HG02588 (cell line): ENCODE data around the gene DNAJC16.
"Not testable (repeated sequence)": the region's sequence is repeated elsewhere in the genome, so short reads cannot be mapped to it uniquely, and the experiment has no call there.

Source experiments
- ATAC-seq: cut with Tn5 transposase; IDR thresholded peaks from one replicate; pipeline ENCODE4 v1.9.1; 2021; ENCODE audit warnings: mild to moderate bottlenecking, moderate library complexity; ENCODE audit not compliant: unreplicated experiment

The DNAJC16 gene

GRCh38 chr1:15506831-15507230 lies 19.8 kb upstream of the DNAJC16 start:
- ATAC-seq: no peak

- no peak for ATAC-seq
Measured at GRCh38 chr1:15507278-15507677, 19.4 kb upstream of the DNAJC16 start.

- ATAC-seq: no peak
Measured at GRCh38 chr1:15508700-15509487, 17.8 kb upstream of the DNAJC16 start.

GRCh38 chr1:15509586-15509985 lies 17.1 kb upstream of the DNAJC16 start:
- no peak for ATAC-seq

- ATAC-seq: no peak
Measured at GRCh38 chr1:15510611-15511405, 15.8 kb upstream of the DNAJC16 start.

- no peak for ATAC-seq
Measured at GRCh38 chr1:15513192-15513591, 13.5 kb upstream of the DNAJC16 start.

- ATAC-seq: no peak
Measured at GRCh38 chr1:15513919-15514318, 12.7 kb upstream of the DNAJC16 start.

- not testable (repeated sequence) for ATAC-seq
Measured at GRCh38 chr1:15514557-15514956, 12.1 kb upstream of the DNAJC16 start.

GRCh38 chr1:15515022-15515663 lies 11.5 kb upstream of the DNAJC16 start:
- no peak for ATAC-seq

GRCh38 chr1:15519625-15520024 lies 7.0 kb upstream of the DNAJC16 start:
- no peak for ATAC-seq

GRCh38 chr1:15521206-15521906 lies 5.3 kb upstream of the DNAJC16 start:
- not testable (repeated sequence) for ATAC-seq

- no peak for ATAC-seq
Measured at GRCh38 chr1:15522551-15522950, 4.1 kb upstream of the DNAJC16 start.

- no peak for ATAC-seq
Measured at GRCh38 chr1:15523104-15524020, 3.3 kb upstream of the DNAJC16 start.

GRCh38 chr1:15524021-15524282 lies 2.7 kb upstream of the DNAJC16 start, which contains the start of gene CASP9:
CASP9 (minus strand) TSS chr1:15524215; CDS start chr1:15524200, 15 bp downstream.
- no peak for ATAC-seq

GRCh38 chr1:15524283-15525049 lies 2.2 kb upstream of the DNAJC16 start:
- peak; percentile 37 for ATAC-seq

- ATAC-seq: peak; percentile 44
Measured at GRCh38 chr1:15525050-15526020, 1.3 kb upstream of the DNAJC16 start.

- ATAC-seq: no peak
Measured at GRCh38 chr1:15526021-15526489, 593 bp upstream of the DNAJC16 start.

GRCh38 chr1:15531003-15531402 lies 4.4 kb downstream of the DNAJC16 start:
- ATAC-seq: no peak
